GM10266 (cell line): ENCODE measurements around the gene PSMA5.

Source experiments
- DNase-seq: peaks from one replicate; pipeline ENCODE4 v3.0.0; 2012; ENCODE audit errors: extremely low spot score
- TF ChIP-seq, protein P1 (sequence below): IDR thresholded peaks from 2 replicates; pipeline ENCODE4 v1.5.1; 2012; ENCODE audit warnings: mild to moderate bottlenecking, low read depth; ENCODE audit not compliant: control insufficient read depth, insufficient read depth; ENCODE audit errors: missing control alignments

The PSMA5 gene

DNA sequence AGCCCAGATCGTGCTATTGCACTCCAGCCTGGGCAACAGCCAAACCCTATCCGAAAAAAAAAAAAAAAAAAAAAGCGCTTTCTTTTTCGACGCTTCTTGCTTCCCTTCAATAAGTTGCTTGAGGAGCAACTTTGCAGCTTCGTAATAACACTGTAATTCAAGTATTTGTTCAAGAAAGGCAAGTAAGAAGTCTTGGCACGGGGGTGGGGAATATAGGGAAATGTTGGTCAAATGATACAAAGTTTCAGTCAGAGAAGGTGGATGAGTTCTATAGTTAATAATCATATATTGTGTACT, 871 bp upstream of the PSMA5 start:
- TF ChIP-seq, protein P1, sequence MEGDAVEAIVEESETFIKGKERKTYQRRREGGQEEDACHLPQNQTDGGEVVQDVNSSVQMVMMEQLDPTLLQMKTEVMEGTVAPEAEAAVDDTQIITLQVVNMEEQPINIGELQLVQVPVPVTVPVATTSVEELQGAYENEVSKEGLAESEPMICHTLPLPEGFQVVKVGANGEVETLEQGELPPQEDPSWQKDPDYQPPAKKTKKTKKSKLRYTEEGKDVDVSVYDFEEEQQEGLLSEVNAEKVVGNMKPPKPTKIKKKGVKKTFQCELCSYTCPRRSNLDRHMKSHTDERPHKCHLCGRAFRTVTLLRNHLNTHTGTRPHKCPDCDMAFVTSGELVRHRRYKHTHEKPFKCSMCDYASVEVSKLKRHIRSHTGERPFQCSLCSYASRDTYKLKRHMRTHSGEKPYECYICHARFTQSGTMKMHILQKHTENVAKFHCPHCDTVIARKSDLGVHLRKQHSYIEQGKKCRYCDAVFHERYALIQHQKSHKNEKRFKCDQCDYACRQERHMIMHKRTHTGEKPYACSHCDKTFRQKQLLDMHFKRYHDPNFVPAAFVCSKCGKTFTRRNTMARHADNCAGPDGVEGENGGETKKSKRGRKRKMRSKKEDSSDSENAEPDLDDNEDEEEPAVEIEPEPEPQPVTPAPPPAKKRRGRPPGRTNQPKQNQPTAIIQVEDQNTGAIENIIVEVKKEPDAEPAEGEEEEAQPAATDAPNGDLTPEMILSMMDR = no peak
- no peak for DNase-seq

DNA sequence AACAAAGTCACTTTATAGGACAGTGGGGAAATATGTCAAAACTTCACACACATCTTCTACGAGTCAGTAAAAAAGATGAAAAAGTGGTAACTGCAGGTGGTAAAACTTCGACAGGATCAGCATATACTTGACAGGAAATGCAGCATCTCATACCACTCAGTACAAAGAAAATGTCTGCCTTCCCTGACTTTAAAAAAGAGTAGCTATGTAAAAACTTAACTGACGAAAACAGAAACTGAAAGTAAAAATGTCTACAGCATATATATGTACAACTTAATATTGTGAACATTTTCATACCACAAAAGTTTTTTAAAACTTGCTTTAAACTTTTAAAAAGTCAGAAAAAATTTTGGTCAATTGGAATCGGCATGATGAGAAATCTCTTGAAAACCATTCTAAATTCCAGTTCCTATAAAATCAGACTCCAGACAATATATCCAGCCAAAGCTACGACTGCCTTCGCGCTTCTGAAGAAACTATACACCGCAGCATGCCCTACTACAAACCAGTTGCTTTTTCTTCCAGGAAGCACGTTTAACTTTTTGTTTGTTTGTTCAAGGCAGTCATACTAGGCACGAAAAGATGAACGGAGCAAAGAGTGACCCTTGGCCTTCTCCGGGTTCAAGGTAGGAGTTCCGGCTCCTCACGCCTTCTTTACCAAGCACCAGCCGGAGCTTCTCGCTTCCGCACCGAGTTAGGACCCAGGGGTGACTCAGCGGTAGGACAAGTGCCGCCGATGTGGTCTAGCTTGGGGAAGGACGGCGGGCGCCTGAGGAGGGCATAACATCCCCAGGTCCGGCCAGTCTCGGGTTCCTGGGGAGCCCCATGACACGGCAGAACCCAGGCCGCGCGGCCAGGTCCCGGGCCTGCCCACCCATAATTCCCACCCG, 612 bp downstream of the PSMA5 start:
- peak; percentile 44 for DNase-seq
- TF ChIP-seq, protein P1 = no peak

DNA sequence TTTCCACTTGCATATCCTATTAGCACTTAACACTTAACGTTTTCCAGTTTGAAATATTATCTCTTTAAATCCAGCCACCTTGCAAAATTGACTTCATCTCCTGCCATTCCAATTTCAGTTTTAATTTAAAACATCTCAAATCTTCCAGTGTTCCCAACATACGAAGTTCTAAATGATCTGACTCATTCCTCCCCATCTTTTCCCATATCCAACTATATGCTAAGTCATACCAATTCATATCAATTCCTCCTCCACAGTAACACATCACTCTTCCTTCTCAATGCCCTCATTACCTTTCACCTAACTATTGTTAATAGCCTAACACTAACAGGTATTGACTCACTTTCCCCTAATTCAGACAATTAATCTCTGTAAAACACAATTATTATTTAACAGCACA, 2.8 kb downstream of the PSMA5 start:
- TF ChIP-seq, protein P1 = no peak
- no peak for DNase-seq

DNA sequence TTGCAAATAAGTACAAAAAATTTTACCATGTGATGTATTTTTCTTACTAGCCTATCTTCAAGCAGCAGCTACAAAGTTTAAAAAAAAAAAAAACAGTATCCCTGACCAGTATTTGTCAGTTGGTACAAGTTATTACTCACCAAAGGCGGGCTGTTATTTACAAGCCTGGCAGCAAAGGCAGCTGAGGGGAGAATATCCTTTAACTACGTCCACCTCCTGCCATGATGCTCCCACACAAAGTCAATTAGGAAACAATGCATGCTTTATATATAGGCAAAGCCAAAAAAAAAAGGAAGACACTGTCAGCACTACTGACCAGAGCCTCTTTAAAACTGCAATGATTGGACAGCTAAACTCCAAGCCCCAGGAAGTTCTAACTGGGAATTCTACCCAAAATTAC, 13.7 kb downstream of the PSMA5 start:
- TF ChIP-seq, protein P1 = no peak
- DNase-seq = no peak

DNA sequence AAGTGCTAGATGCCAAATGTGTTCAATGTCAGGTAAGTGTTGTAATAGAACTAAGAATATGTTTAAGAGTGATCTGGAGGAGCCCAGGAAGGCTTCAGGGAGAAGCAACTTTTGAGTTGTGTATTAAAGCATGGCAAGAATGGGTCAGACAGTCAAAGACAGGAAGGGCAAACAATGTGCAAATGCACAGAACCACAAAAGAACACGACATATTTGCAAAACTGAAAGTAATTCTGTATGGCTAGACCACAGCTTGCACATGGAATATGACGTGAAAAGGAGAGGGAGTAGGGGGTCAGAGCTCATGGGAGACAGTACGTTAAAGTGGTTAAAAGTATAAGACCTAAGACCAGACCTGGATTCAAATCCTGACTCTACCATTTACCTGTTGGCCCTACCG, 21.4 kb downstream of the PSMA5 start:
- DNase-seq = no peak

DNA sequence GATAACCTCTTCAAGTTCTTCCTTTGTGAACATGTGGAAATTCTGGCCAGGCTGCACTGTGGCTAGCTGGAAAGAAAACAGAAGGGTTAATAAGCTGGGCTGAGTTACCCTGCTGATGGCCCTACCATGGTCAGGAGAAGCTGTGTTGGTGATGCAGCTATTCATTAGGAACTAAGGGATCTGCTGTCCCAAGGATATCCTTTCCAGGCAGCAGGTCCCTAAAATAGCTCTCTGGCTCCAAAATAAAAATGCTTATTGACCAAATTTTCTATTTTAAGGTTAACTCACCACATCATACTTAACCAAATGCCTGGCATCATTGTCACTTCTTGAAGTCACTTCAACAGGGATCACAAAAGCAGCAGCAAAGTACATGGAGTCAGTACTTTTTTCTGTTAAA, 24.2 kb downstream of the PSMA5 start:
- no peak for DNase-seq
- TF ChIP-seq, protein P1 = no peak

More for the DNA sequence above, 21.4 kb downstream of the PSMA5 start:
- TF ChIP-seq, protein P1 = no peak

DNA sequence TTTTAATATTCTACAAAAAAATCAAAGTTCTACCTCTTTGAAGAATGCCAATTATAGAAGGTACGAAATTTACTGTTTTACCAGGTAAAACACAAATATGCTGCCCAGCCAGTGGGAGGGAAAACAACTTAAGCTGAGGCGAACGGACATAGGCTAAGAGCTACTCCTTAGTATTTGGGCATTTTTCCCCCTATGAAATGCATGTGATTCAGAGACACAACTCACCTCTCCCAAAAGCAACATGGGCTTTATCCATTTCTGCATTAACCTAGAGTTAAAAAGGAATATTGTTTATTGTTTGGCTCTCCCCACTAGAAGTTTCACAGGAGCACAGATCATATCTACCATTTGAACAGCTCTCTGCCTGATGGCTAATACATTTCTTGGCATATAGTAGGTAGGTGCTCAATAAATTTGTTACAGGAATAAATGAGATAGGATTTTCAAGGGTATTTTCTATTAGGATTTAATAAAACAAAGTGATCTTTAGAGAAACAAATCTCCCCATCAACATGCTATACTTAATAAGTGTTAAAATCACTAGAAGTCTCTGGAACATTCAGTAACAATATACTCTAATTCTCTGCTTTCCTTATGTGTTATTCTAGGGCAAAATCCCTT, 26.1 kb downstream of the PSMA5 start:
- TF ChIP-seq, protein P1 = no peak
- DNase-seq = no peak
